ENCODE measurements around the gene OSBPL5. TPM values are rescaled to one million over a fixed set of nuclear protein-coding genes. Genes with fewer than 3 reads are reported as not detected.

The OSBPL5 gene
- total RNA-seq, 3 donors from 2014 or later (not counting 1 experiment from before 2014, with no cell fraction given) = 375 to 522 (median 377) TPM

DNA sequence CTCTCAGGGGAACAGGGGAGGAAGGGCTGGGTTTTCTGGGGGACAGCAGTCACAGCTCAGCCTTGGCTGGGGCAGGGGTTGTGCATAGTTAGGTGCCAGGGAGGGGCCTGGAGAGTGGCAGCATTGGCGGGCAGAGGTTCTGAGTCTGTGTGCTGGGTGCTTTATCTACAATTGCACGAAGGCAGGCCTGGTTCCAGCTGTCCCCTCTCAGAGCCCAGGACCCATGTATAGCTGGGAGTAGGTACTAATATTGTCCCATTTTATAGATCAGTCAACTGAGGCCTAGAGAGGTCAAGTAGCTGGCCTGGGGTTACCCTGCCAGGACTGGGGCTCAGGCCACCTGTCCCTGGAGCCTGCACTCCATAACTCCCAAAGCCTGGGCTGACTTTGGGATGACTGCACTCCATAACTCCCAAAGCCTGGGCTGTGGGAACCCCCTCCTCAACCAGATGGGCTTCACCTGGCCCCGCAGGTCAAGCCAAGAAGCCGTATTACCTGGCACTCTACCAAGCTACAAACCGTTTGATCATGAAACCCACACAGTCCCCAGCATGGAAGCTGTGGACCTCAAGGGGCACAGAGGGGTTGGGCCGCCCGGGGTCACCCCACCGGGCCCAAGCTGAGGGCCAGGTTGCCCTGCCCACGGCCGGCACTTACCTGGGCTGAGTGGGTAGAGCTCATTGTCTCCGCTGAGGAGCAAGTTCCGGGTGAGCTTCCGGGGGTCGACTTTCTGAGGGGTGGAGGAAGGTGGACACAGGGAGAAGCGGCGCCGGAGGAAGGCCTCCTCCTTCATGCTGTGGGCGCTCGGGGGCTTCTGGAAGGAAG, 36.5 kb downstream of the OSBPL5 start:
- no peak overlapping the region for H3K27ac ChIP-seq (ENCODE audit: low read length)
- TF ChIP-seq, protein P1, sequence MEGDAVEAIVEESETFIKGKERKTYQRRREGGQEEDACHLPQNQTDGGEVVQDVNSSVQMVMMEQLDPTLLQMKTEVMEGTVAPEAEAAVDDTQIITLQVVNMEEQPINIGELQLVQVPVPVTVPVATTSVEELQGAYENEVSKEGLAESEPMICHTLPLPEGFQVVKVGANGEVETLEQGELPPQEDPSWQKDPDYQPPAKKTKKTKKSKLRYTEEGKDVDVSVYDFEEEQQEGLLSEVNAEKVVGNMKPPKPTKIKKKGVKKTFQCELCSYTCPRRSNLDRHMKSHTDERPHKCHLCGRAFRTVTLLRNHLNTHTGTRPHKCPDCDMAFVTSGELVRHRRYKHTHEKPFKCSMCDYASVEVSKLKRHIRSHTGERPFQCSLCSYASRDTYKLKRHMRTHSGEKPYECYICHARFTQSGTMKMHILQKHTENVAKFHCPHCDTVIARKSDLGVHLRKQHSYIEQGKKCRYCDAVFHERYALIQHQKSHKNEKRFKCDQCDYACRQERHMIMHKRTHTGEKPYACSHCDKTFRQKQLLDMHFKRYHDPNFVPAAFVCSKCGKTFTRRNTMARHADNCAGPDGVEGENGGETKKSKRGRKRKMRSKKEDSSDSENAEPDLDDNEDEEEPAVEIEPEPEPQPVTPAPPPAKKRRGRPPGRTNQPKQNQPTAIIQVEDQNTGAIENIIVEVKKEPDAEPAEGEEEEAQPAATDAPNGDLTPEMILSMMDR (IDR thresholded peaks at IDR 0.05) = no peak
- H3K4me1 ChIP-seq (ENCODE audit: control insufficient read depth, insufficient read depth, low read length) = peaks cover 91% of the 10 kb centered on the region
- peaks cover 35% of the 10 kb centered on the region for H3K36me3 ChIP-seq (ENCODE audit: control insufficient read depth, insufficient read depth, low read length)
- no peak overlapping the region for H3K4me3 ChIP-seq (ENCODE audit: low read length)
- no peak for ATAC-seq
- H3K9me3 ChIP-seq (ENCODE audit: control insufficient read depth, insufficient read depth, low read length) = no peaks in the 10 kb centered on the region
- Mint-ChIP-seq H3K9me3 (peaks cover 0 to 4% of the 10 kb centered on the region in 2 donors), H3K4me1 (peaks cover 64 to 85% of the 10 kb centered on the region in 2 donors), H3K27ac (peak overlapping the region; percentile 63 to 69), H3K36me3 (no peaks in the 10 kb centered on the region), H3K4me3 (peak overlapping the region; percentile 6), H3K27me3 (ENCODE audit: low read depth in 2 of 2) (no peaks in the 10 kb centered on the region)
- 92% methylated on average over 18 of the region's 19 CpGs for WGBS (ENCODE audit: insufficient coverage)
- intact Hi-C loops (cut with micrococcal nuclease) = no loop called here
- no peaks in the 10 kb centered on the region for H3K27me3 ChIP-seq (ENCODE audit: control insufficient read depth, insufficient read depth, low read length)
- no peak for DNase-seq

DNA sequence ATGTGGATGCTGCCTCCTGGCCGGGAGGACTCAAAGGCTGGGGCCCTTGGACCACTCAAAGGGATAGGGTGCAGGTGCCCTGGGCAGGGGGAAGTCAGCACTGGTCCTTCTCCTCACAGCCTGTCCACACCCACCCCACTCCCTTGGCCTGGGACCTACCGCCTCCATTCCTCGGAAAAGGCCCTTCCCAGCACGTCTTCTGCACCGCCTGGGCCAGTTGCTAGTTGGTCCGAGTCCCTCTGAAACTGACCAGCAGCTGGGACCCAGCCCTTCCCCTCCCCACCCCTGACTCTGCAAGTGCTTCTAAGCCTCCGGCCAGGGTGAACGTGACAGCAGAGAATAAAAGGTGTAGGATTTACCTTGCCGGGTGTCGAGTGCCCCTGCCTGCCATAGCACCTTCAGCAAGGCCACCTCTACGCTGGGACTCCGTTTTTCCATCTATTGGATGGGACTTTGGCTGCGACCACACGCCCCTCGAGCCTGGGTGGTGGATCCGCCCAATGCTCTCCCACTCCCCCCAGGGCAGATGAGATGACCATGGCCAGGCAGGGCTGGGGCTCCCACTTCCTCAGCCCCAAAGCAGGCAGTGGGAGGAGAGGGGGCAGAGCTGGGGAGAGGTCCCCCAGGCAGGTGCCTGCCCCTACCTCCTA, 37.3 kb downstream of the OSBPL5 start:
- Mint-ChIP-seq H3K27ac (peak overlapping the region; percentile 63 to 69), H3K9me3 (peaks cover 0 to 4% of the 10 kb centered on the region in 2 donors), H3K4me3 (peak overlapping the region; percentile 6), H3K4me1 (peaks cover 57 to 78% of the 10 kb centered on the region in 2 donors), H3K27me3 (ENCODE audit: low read depth in 2 of 2) (no peaks in the 10 kb centered on the region), H3K36me3 (no peaks in the 10 kb centered on the region)
- TF ChIP-seq, protein P1 (IDR thresholded peaks at IDR 0.05) = no peak
- no peak for DNase-seq
- 77% methylated on average over 16 of the region's 16 CpGs for WGBS (ENCODE audit: insufficient coverage)
- H3K36me3 ChIP-seq (ENCODE audit: control insufficient read depth, insufficient read depth, low read length) = peaks cover 37% of the 10 kb centered on the region
- H3K27ac ChIP-seq (ENCODE audit: low read length) = no peak overlapping the region
- intact Hi-C loops (cut with micrococcal nuclease) = no loop called here
- no peak overlapping the region for H3K4me3 ChIP-seq (ENCODE audit: low read length)
- no peaks in the 10 kb centered on the region for H3K27me3 ChIP-seq (ENCODE audit: control insufficient read depth, insufficient read depth, low read length)
- no peak for ATAC-seq
- peaks cover 87% of the 10 kb centered on the region for H3K4me1 ChIP-seq (ENCODE audit: control insufficient read depth, insufficient read depth, low read length)
- H3K9me3 ChIP-seq (ENCODE audit: control insufficient read depth, insufficient read depth, low read length) = no peaks in the 10 kb centered on the region

DNA sequence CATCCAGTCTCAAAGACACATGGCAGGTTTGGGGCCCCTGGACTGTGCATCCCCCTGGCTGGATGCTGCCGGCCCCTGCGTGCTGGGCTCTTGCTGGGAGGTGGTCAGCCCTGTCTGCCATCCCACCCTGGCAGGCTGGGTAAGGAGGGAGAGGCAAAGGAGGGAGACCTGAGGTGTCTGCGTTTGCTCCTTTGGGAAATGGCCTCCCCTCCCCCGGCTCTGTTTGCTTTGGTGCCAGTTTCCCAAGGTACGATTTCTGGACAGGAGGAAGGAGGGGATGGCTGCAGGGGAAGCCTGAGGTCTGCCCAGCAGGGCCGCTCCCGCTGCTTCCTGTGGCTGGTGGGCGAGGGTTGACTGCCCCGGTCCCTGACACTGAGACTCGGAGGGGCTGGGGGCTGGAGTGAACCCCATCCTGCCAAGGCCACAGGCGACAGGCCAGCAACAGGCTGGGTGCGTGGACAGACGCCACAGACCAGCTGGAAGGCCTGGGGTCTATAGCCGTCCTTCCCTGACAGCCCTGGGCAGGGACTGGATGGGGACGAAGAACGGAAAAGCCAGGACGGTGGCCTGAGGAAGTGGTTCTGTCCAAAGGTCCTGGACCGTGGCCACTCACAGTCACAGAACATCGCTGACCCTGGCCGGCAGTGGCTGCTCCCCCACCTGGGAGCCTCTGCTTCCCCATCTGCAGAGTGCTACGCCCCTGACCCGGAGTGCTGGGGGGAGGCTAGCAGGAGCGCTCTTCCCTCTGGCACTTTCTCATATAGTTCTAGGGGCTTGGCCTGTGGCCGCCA, 38.0 kb downstream of the OSBPL5 start:
- H3K27ac ChIP-seq (ENCODE audit: low read length) = peak overlapping the region; percentile 32
- intact Hi-C loops (cut with micrococcal nuclease) = no loop called here
- TF ChIP-seq, protein P1 (IDR thresholded peaks at IDR 0.05) = no peak
- Mint-ChIP-seq H3K4me3 (peak overlapping the region; percentile 83), H3K36me3 (no peaks in the 10 kb centered on the region), H3K27ac (peak overlapping the region; percentile 82 to 84), H3K9me3 (peaks cover 0 to 4% of the 10 kb centered on the region in 2 donors), H3K4me1 (peaks cover 50 to 70% of the 10 kb centered on the region in 2 donors), H3K27me3 (ENCODE audit: low read depth in 2 of 2) (no peaks in the 10 kb centered on the region)
- H3K9me3 ChIP-seq (ENCODE audit: control insufficient read depth, insufficient read depth, low read length) = no peaks in the 10 kb centered on the region
- H3K36me3 ChIP-seq (ENCODE audit: control insufficient read depth, insufficient read depth, low read length) = peaks cover 37% of the 10 kb centered on the region
- peaks cover 79% of the 10 kb centered on the region for H3K4me1 ChIP-seq (ENCODE audit: control insufficient read depth, insufficient read depth, low read length)
- 72% methylated on average over 24 of the region's 24 CpGs for WGBS (ENCODE audit: insufficient coverage)
- DNase-seq = no peak
- H3K27me3 ChIP-seq (ENCODE audit: control insufficient read depth, insufficient read depth, low read length) = no peaks in the 10 kb centered on the region
- no peak for ATAC-seq
- no peak overlapping the region for H3K4me3 ChIP-seq (ENCODE audit: low read length)
